Calu3 (cell line): ENCODE results near the gene PTCHD1. TPM values are rescaled to one million over a fixed set of nuclear protein-coding genes. Genes with fewer than 3 reads are reported as not detected.

Source experiments
- BruUV-seq: library from RNA; stranded (reverse); fragments of 400-500 nt; replicated peaks from 2 replicates; lab custom pipeline; 2021; lab: Mats Ljungman, UMichigan
- CTCF ChIA-PET: fragments of 300-600 bp; sonication (Branson Sonifier 250); formaldehyde crosslinking; loops from one replicate; lab custom pipeline; 2022; ENCODE audit warnings: antibody characterized with exemption; lab: Charles Lee
- DNase-seq: peaks from one replicate; pipeline ENCODE4 v3.0.0; 2022
- H3K27ac Mint-ChIP-seq: one replicate; pipeline ENCODE4 v1.8.0; 2022; ENCODE audit warnings: mixed read lengths; ENCODE audit not compliant: unreplicated experiment
- H3K27me3 Mint-ChIP-seq: one replicate; pipeline ENCODE4 v1.8.0; 2022; ENCODE audit warnings: mixed read lengths; ENCODE audit not compliant: unreplicated experiment
- H3K36me3 Mint-ChIP-seq: one replicate; pipeline ENCODE4 v1.8.0; 2022; ENCODE audit warnings: mild to moderate bottlenecking, moderate library complexity, mixed read lengths; ENCODE audit not compliant: insufficient read depth, unreplicated experiment
- H3K4me1 Mint-ChIP-seq: one replicate; pipeline ENCODE4 v1.8.0; 2022; ENCODE audit warnings: mild to moderate bottlenecking, low read depth, mixed read lengths; ENCODE audit not compliant: unreplicated experiment
- H3K4me3 Mint-ChIP-seq: one replicate; pipeline ENCODE4 v1.8.0; 2022; ENCODE audit warnings: mild to moderate bottlenecking, low read depth, moderate library complexity, mixed read lengths; ENCODE audit not compliant: unreplicated experiment
- H3K9me3 Mint-ChIP-seq: one replicate; pipeline ENCODE4 v1.8.0; 2022; ENCODE audit warnings: low read depth, mixed read lengths; ENCODE audit not compliant: unreplicated experiment
- CTCF ChIP-seq: fragments of 200-600 bp; IDR thresholded peaks from one replicate; pipeline ENCODE4 v1.8.0; 2022; ENCODE audit warnings: antibody characterized with exemption; ENCODE audit not compliant: unreplicated experiment
- intact Hi-C: fragments of 100-400 bp; cut with micrococcal nuclease; formaldehyde crosslinking; loops from one replicate; pipeline ENCODE4 v1.10.0; 2022; ENCODE audit not compliant: unreplicated experiment
- total RNA-seq: library from RNA; stranded (reverse); gene quantifications from 2 replicates; pipeline ENCODE4 v1.2.3, GENCODE V29; 2022

PTCHD1 gene
- total RNA-seq, 1 experiment from 2014 or later = not detected

GRCh38 chrX:23434356-23434884 lies 99.8 kb downstream of the PTCHD1 start:
- no peak overlapping the region for H3K4me3 Mint-ChIP-seq
- BruUV-seq = no TSS peak

GRCh38 chrX:23435108-23435507 lies 100.5 kb downstream of the PTCHD1 start:
- CTCF ChIA-PET = interaction anchor here (0.5 to 0.6 kb wide), 2 partner anchors 30 to 1215 kb away, joined by 3 read pairs; no protein-coding TSS in a partner anchor
- intact Hi-C loops = no loop called here
- Mint-ChIP-seq H3K27ac (no peak overlapping the region), H3K4me1 (peaks cover 5% of the 10 kb centered on the region), H3K36me3 (no peaks in the 10 kb centered on the region), H3K27me3 (no peaks in the 10 kb centered on the region), H3K4me3 (no peak overlapping the region), H3K9me3 (no peaks in the 10 kb centered on the region)
- DNase-seq = no peak
- TF ChIP-seq CTCF = no peak
- no TSS peak for BruUV-seq

More at GRCh38 chrX:23434356-23434884, 99.8 kb downstream of the PTCHD1 start:
- peak; percentile 32 for DNase-seq
- no peak overlapping the region for H3K27ac Mint-ChIP-seq
- H3K9me3 Mint-ChIP-seq = no peaks in the 10 kb centered on the region
- no peaks in the 10 kb centered on the region for H3K36me3 Mint-ChIP-seq
- peaks cover 5% of the 10 kb centered on the region for H3K4me1 Mint-ChIP-seq
- TF ChIP-seq CTCF = no peak
- CTCF ChIA-PET = interaction anchor here (0.6 kb wide), 1 partner anchor 1216 kb away, joined by 3 read pairs; no protein-coding TSS in a partner anchor
- intact Hi-C loops = no loop called here
- no peaks in the 10 kb centered on the region for H3K27me3 Mint-ChIP-seq

- no peak overlapping the region for H3K4me3 Mint-ChIP-seq
- CTCF ChIA-PET = no interaction called here
- peaks cover 5% of the 10 kb centered on the region for H3K4me1 Mint-ChIP-seq
- no TSS peak for BruUV-seq
- no peaks in the 10 kb centered on the region for H3K9me3 Mint-ChIP-seq
- H3K27ac Mint-ChIP-seq = no peak overlapping the region
- intact Hi-C loops = no loop called here
- no peaks in the 10 kb centered on the region for H3K36me3 Mint-ChIP-seq
- no peak for DNase-seq
- H3K27me3 Mint-ChIP-seq = no peaks in the 10 kb centered on the region
- no peak for TF ChIP-seq CTCF
These were observed 100.9 kb downstream of the PTCHD1 start for GRCh38 chrX:23435575-23435974.

GRCh38 chrX:23436875-23437274 lies 102.2 kb downstream of the PTCHD1 start:
- Mint-ChIP-seq H3K4me1 (peaks cover 5% of the 10 kb centered on the region), H3K27me3 (no peaks in the 10 kb centered on the region), H3K4me3 (no peak overlapping the region), H3K36me3 (no peaks in the 10 kb centered on the region), H3K27ac (no peak overlapping the region), H3K9me3 (no peaks in the 10 kb centered on the region)
- TF ChIP-seq CTCF = no peak
- intact Hi-C loops = no loop called here
- no TSS peak for BruUV-seq
- CTCF ChIA-PET = no interaction called here
- DNase-seq = no peak
